Cardiac muscle cell (in vitro differentiated cells and primary cell): ENCODE data around the gene CYB561A3. TPM values are rescaled to one million over a fixed set of nuclear protein-coding genes. Genes with fewer than 3 reads are reported as not detected.

Experiments used
- DNase-seq, 2 donors: peaks; one replicate each; pipeline versions ENCODE4 v3.0.0 to v3.0.0-alpha.2; 2010 to 2017; ENCODE audit warnings: low read depth in 1 of 2, low spot score in 1 of 2
- H3K27ac ChIP-seq: fragments of 200-600 bp; sonication (generic); 2 replicates; pipeline ENCODE4 v1.5.1; 2016
- H3K27me3 ChIP-seq: fragments of 200-600 bp; sonication (generic); 2 replicates; pipeline ENCODE4 v1.6.0; 2016; ENCODE audit warnings: control low read depth
- H3K36me3 ChIP-seq: fragments of 200-600 bp; sonication (generic); 2 replicates; pipeline ENCODE4 v1.5.1; 2016; ENCODE audit warnings: control low read depth
- H3K4me1 ChIP-seq: fragments of 200-600 bp; sonication (generic); 2 replicates; pipeline ENCODE4 v1.8.1; 2017; ENCODE audit warnings: low read depth, mild to moderate bottlenecking, mixed run types
- H3K4me3 ChIP-seq: fragments of 200-600 bp; sonication (generic); 2 replicates; pipeline ENCODE4 v1.5.1; 2016; ENCODE audit warnings: mild to moderate bottlenecking
- H3K9me3 ChIP-seq: fragments of 200-600 bp; sonication (generic); 2 replicates; pipeline ENCODE4 v1.5.1; 2017; ENCODE audit warnings: low read depth, mild to moderate bottlenecking, control low read depth
- polyA plus RNA-seq: library from polyadenylated mRNA; unstranded; fragments of >200 nt; fragmentation: Nextera tagmentation; extraction: Ambion mirVana; gene quantifications from 2 replicates; pipeline ENCODE4 v1.2.1, GENCODE V29; 2016
- total RNA-seq: library from RNA; depleted of rRNA; stranded (reverse); fragments of >200 nt; gene quantifications from 2 replicates; pipeline ENCODE4 v1.2.3, GENCODE V29; 2016
- TF ChIP-seq, protein P1 (sequence below): IDR thresholded peaks from 2 replicates; pipeline ENCODE4 v1.5.1; 2012; ENCODE audit warnings: low read depth, mild to moderate bottlenecking, low read length

CYB561A3 gene
- total and polyA plus RNA-seq, 2 experiments from 2014 or later, result 12.6 to 13.5 TPM

DNA sequence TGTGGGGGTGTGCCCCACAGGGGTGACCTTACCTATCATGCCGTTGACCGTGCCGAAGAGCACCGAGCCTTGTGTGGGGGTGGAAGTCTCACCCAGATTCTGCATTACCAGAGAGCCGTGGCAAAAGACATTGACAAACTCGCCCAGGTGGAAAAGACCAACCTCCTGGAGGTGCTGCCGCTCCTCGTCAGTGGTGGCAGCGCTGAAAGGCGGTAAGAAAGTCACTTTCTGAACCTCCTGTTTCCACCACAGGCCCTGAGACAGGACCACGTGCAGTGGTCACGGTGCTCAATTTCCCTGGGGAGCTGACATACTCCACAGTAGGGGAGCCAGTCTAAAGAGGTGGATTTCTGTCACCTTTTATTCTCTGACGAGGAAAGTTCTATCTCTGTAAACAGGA lies 59.1 kb downstream of the CYB561A3 start:
- H3K27me3 ChIP-seq, result no peaks in the 10 kb centered on the region
- DNase-seq, result no peak
- peaks cover 63% of the 10 kb centered on the region for H3K36me3 ChIP-seq
- no peaks in the 10 kb centered on the region for H3K4me1 ChIP-seq
- no peaks in the 10 kb centered on the region for H3K9me3 ChIP-seq
- TF ChIP-seq, protein P1, sequence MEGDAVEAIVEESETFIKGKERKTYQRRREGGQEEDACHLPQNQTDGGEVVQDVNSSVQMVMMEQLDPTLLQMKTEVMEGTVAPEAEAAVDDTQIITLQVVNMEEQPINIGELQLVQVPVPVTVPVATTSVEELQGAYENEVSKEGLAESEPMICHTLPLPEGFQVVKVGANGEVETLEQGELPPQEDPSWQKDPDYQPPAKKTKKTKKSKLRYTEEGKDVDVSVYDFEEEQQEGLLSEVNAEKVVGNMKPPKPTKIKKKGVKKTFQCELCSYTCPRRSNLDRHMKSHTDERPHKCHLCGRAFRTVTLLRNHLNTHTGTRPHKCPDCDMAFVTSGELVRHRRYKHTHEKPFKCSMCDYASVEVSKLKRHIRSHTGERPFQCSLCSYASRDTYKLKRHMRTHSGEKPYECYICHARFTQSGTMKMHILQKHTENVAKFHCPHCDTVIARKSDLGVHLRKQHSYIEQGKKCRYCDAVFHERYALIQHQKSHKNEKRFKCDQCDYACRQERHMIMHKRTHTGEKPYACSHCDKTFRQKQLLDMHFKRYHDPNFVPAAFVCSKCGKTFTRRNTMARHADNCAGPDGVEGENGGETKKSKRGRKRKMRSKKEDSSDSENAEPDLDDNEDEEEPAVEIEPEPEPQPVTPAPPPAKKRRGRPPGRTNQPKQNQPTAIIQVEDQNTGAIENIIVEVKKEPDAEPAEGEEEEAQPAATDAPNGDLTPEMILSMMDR, result no peak
- H3K27ac ChIP-seq, result no peak overlapping the region
- no peak overlapping the region for H3K4me3 ChIP-seq

Other genes starting within 250 kb of the CYB561A3 start
- 22.0 and 24.6 TPM in 2 replicates for gene VPS37C, start 200.5 kb downstream of the CYB561A3 start, total RNA-seq
- 19.2 and 20.8 TPM in 2 replicates for gene VPS37C, start 200.5 kb downstream of the CYB561A3 start, polyA plus RNA-seq
- not detected in 2 replicates for gene PGA3, start 158.4 kb downstream of the CYB561A3 start, total RNA-seq
- gene PGA3, start 158.4 kb downstream of the CYB561A3 start, polyA plus RNA-seq, result not detected in 2 replicates
- gene PGA4, start 139.5 kb downstream of the CYB561A3 start, total RNA-seq, result 0.88 and 1.2 TPM in 2 replicates
- gene PGA4, start 139.5 kb downstream of the CYB561A3 start, polyA plus RNA-seq, result 0.48 TPM in 1 of 2 replicates, not detected in the other
- 0.89 and 3.2 TPM in 2 replicates for gene PGA5, start 120.7 kb downstream of the CYB561A3 start, total RNA-seq
- gene PGA5, start 120.7 kb downstream of the CYB561A3 start, polyA plus RNA-seq, result 0.85 and 4.8 TPM in 2 replicates
- gene VWCE, start 66.6 kb downstream of the CYB561A3 start, total RNA-seq, result 1.8 and 2.3 TPM in 2 replicates
- 3.1 and 3.5 TPM in 2 replicates for gene VWCE, start 66.6 kb downstream of the CYB561A3 start, polyA plus RNA-seq
- 321 and 393 TPM in 2 replicates for gene DDB1, start 28.8 kb downstream of the CYB561A3 start, total RNA-seq
- gene DDB1, start 28.8 kb downstream of the CYB561A3 start, polyA plus RNA-seq, result 286 and 304 TPM in 2 replicates
- gene TKFC, start 28.7 kb downstream of the CYB561A3 start, total RNA-seq, result 50.9 and 58.1 TPM in 2 replicates
- 84.3 and 87.4 TPM in 2 replicates for gene TKFC, start 28.7 kb downstream of the CYB561A3 start, polyA plus RNA-seq
- gene TMEM138, start 492 bp upstream of the CYB561A3 start, total RNA-seq, result 13.8 and 25.2 TPM in 2 replicates
- 25.0 and 34.1 TPM in 2 replicates for gene TMEM138, start 492 bp upstream of the CYB561A3 start, polyA plus RNA-seq
- 12.5 and 19.3 TPM in 2 replicates for gene TMEM216, start 30.7 kb upstream of the CYB561A3 start, total RNA-seq
- 20.1 and 21.5 TPM in 2 replicates for gene TMEM216, start 30.7 kb upstream of the CYB561A3 start, polyA plus RNA-seq
- 46.9 and 64.7 TPM in 2 replicates for gene CPSF7, start 68.1 kb upstream of the CYB561A3 start, total RNA-seq
- 34.6 and 55.5 TPM in 2 replicates for gene CPSF7, start 68.1 kb upstream of the CYB561A3 start, polyA plus RNA-seq
- gene SDHAF2, start 68.2 kb upstream of the CYB561A3 start, total RNA-seq, result 21.3 and 28.1 TPM in 2 replicates
- 55.8 and 67.4 TPM in 2 replicates for gene SDHAF2, start 68.2 kb upstream of the CYB561A3 start, polyA plus RNA-seq
- gene LRRC10B, start 146.9 kb upstream of the CYB561A3 start, total RNA-seq, result 0.60 and 0.74 TPM in 2 replicates
- gene LRRC10B, start 146.9 kb upstream of the CYB561A3 start, polyA plus RNA-seq, result 0.62 and 0.65 TPM in 2 replicates
- 8.7 and 12.1 TPM in 2 replicates for gene SYT7, start 219.2 kb upstream of the CYB561A3 start, total RNA-seq
- 6.3 and 7.5 TPM in 2 replicates for gene SYT7, start 219.2 kb upstream of the CYB561A3 start, polyA plus RNA-seq